NB4 (cell line): ENCODE data around the gene RCC1.

Experiments
- MYC ChIP-seq: IDR thresholded peaks from 2 replicates; pipeline ENCODE4 v1.6.1; 2011; ENCODE audit warnings: low read depth, low read length
- POLR2A ChIP-seq: IDR thresholded peaks from 2 replicates; pipeline ENCODE4 v1.6.1; 2011; ENCODE audit warnings: mild to moderate bottlenecking; ENCODE audit not compliant: insufficient read length; ENCODE audit errors: extremely low read depth
- TF ChIP-seq, protein P1 (sequence below): IDR thresholded peaks from one replicate; pipeline ENCODE4 v1.5.1; 2012; ENCODE audit warnings: low read depth, low read length
- TF ChIP-seq, protein P2 (sequence below): IDR thresholded peaks from 2 replicates; pipeline ENCODE4 v1.6.1; 2011; ENCODE audit warnings: low read depth, low read length

DNA sequence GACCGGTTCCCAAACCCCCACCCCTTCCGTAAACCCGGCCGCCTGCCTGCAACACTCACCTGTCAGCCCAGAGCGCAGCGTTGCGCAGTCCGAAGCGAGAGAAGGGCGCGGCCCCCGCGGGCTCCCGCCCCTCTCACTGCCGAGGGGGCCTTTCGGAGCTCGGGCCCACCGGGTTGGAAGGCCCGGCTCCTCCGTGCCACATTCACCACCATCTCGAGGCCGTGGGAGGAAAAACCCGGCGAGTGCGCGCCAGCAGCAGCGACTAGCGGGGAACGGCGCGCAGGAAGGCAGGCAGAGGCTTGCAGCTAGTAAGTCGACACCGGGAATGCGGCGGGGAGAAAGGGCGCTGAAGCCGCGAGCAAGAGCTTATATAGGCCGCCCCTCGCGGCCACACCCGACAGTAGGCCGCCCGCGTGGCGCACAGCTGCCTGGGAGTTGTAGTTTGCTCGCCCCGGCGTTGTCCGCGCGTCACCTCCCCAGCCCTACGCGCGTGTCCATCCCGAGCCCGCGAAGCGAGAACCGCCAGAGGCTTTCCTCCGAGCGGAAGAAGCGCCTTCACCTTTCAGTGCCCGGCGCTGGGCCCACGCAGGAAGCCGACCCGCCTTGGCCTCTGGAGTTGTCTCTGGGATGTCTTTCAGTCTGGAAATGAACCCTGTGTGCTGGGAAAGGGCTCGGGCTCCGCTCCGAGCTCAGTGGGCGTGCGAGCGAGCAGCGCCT, 75.8 kb downstream of the RCC1 start:
- TF ChIP-seq, protein P1, sequence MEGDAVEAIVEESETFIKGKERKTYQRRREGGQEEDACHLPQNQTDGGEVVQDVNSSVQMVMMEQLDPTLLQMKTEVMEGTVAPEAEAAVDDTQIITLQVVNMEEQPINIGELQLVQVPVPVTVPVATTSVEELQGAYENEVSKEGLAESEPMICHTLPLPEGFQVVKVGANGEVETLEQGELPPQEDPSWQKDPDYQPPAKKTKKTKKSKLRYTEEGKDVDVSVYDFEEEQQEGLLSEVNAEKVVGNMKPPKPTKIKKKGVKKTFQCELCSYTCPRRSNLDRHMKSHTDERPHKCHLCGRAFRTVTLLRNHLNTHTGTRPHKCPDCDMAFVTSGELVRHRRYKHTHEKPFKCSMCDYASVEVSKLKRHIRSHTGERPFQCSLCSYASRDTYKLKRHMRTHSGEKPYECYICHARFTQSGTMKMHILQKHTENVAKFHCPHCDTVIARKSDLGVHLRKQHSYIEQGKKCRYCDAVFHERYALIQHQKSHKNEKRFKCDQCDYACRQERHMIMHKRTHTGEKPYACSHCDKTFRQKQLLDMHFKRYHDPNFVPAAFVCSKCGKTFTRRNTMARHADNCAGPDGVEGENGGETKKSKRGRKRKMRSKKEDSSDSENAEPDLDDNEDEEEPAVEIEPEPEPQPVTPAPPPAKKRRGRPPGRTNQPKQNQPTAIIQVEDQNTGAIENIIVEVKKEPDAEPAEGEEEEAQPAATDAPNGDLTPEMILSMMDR: no peak
- TF ChIP-seq POLR2A (peak; percentile 100), MYC (peak; percentile 96)
- TF ChIP-seq, protein P2, sequence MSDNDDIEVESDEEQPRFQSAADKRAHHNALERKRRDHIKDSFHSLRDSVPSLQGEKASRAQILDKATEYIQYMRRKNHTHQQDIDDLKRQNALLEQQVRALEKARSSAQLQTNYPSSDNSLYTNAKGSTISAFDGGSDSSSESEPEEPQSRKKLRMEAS: peak; percentile 94
